ENCODE results near the gene PRELID1.
"Not testable (repeated sequence)": the region's sequence is repeated elsewhere in the genome, so short reads cannot be mapped to it uniquely, and the experiment has no call there.

PRELID1 gene

GRCh38 chr5:177300236-177300880 lies 3.2 kb upstream of the PRELID1 start:
- DNase-seq: no peak

GRCh38 chr5:177300951-177301350 lies 2.6 kb upstream of the PRELID1 start:
- DNase-seq: no peak

GRCh38 chr5:177301503-177302165 lies 2.0 kb upstream of the PRELID1 start:
- DNase-seq: no peak

GRCh38 chr5:177302354-177303110 lies 1.1 kb upstream of the PRELID1 start:
- no peak for DNase-seq

- no peak for DNase-seq
These were observed 359 bp downstream of the PRELID1 start for GRCh38 chr5:177303925-177304391.

- DNase-seq: no peak
These were observed 957 bp downstream of the PRELID1 start for GRCh38 chr5:177304392-177305119.

- not testable (repeated sequence) for DNase-seq
These were observed 2.6 kb downstream of the PRELID1 start for GRCh38 chr5:177306103-177306640.

- DNase-seq: no peak
These were observed 3.3 kb downstream of the PRELID1 start for GRCh38 chr5:177306674-177307543.

- no peak for DNase-seq
These were observed 4.2 kb downstream of the PRELID1 start for GRCh38 chr5:177307544-177308363.

- DNase-seq: no peak
These were observed 5.1 kb downstream of the PRELID1 start for GRCh38 chr5:177308740-177309139.

- peak; percentile 70 to 79 for DNase-seq
These were observed 6.0 kb downstream of the PRELID1 start for GRCh38 chr5:177309351-177310191.

GRCh38 chr5:177310332-177310731 lies 6.7 kb downstream of the PRELID1 start:
- no peak for DNase-seq

GRCh38 chr5:177310757-177311391 lies 7.3 kb downstream of the PRELID1 start:
- no peak for DNase-seq

GRCh38 chr5:177311392-177311722 lies 7.8 kb downstream of the PRELID1 start:
- DNase-seq: no peak

GRCh38 chr5:177311723-177312648 lies 8.4 kb downstream of the PRELID1 start, which contains the start of gene MXD3:
Gene MXD3 (minus strand): TSS chr5:177311898. CDS start chr5:177311830, 68 bp downstream.
- DNase-seq: peak; percentile 94 to 95

GRCh38 chr5:177312649-177313181 lies 9.1 kb downstream of the PRELID1 start:
- no peak for DNase-seq

- DNase-seq: no peak
These were observed 10.1 kb downstream of the PRELID1 start for GRCh38 chr5:177313561-177314259.

Data from stimulated activated CD4-positive, alpha-beta T cell treated with anti-CD3 and anti-CD28 coated beads, Interleukin-2, amount 100 ng/mL, for 48 hours (primary cell).